Osteocyte (in vitro differentiated cells): Measurements from ENCODE around the gene MPV17. TPM values are rescaled to one million over a fixed set of nuclear protein-coding genes. Genes with fewer than 3 reads are reported as not detected.

Source experiments
- DNase-seq: peaks from one replicate; pipeline ENCODE4 v3.0.0; 2021; ENCODE audit warnings: mixed read lengths; ENCODE audit not compliant: unreplicated experiment; ENCODE audit errors: extremely low spot score
- H3K27ac Mint-ChIP-seq: one replicate; pipeline ENCODE4 v1.8.0; 2021; ENCODE audit warnings: mild to moderate bottlenecking, mixed read lengths; ENCODE audit not compliant: unreplicated experiment
- H3K27me3 Mint-ChIP-seq: one replicate; pipeline ENCODE4 v1.8.0; 2021; ENCODE audit warnings: mixed read lengths; ENCODE audit not compliant: unreplicated experiment
- H3K36me3 Mint-ChIP-seq: one replicate; pipeline ENCODE4 v1.8.0; 2021; ENCODE audit warnings: mixed read lengths; ENCODE audit not compliant: unreplicated experiment
- H3K4me1 Mint-ChIP-seq: one replicate; pipeline ENCODE4 v1.8.0; 2021; ENCODE audit warnings: mixed read lengths; ENCODE audit not compliant: unreplicated experiment
- H3K4me3 Mint-ChIP-seq: one replicate; pipeline ENCODE4 v1.8.0; 2021; ENCODE audit warnings: mild to moderate bottlenecking, moderate library complexity, mixed read lengths; ENCODE audit not compliant: unreplicated experiment
- H3K9me3 Mint-ChIP-seq: one replicate; pipeline ENCODE4 v1.8.0; 2021; ENCODE audit warnings: mixed read lengths; ENCODE audit not compliant: unreplicated experiment
- CTCF ChIP-seq: fragments of 200-600 bp; sonication (generic); IDR thresholded peaks from 2 replicates; pipeline ENCODE4 v1.5.0; 2021; ENCODE audit warnings: antibody characterized with exemption, mild to moderate bottlenecking, moderate library complexity
- total RNA-seq: library from RNA; stranded (reverse); gene quantifications from 2 replicates; pipeline ENCODE4 v1.2.1, GENCODE V29; 2021

The MPV17 gene
- total RNA-seq, 1 donor from 2014 or later = 76.0 TPM

DNA sequence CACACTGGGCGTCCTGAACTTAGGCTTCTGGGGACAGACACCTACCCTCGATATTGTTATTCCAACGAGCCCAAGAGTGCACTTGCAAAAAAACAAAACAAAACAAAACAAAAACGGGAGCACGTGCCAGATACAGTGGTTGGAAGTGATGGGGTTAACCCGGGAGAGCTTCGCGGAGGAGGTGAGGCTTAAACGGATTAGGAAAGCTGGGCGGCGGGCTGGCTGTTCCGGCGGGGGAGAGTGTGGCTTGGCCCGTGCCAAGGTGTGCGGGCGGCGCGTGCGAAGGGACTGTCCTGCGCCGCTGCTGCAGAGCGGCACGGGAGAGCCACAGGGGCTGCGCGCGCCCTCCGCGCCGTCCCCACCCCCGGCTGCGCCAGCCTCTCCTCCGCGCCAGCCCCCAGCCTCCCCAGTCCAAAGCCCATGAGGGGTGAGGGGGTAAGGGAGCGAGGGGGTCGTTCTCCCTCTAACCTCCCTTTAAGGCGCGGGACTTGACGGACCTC is 58.6 kb downstream of the MPV17 start:
- Mint-ChIP-seq H3K4me1 (peaks cover 25% of the 10 kb centered on the region), H3K36me3 (no peaks in the 10 kb centered on the region), H3K27ac (no peak overlapping the region), H3K27me3 (peaks cover 42% of the 10 kb centered on the region), H3K4me3 (peak overlapping the region; percentile 75), H3K9me3 (no peaks in the 10 kb centered on the region)
- no peak for DNase-seq
- no peak for TF ChIP-seq CTCF

DNA sequence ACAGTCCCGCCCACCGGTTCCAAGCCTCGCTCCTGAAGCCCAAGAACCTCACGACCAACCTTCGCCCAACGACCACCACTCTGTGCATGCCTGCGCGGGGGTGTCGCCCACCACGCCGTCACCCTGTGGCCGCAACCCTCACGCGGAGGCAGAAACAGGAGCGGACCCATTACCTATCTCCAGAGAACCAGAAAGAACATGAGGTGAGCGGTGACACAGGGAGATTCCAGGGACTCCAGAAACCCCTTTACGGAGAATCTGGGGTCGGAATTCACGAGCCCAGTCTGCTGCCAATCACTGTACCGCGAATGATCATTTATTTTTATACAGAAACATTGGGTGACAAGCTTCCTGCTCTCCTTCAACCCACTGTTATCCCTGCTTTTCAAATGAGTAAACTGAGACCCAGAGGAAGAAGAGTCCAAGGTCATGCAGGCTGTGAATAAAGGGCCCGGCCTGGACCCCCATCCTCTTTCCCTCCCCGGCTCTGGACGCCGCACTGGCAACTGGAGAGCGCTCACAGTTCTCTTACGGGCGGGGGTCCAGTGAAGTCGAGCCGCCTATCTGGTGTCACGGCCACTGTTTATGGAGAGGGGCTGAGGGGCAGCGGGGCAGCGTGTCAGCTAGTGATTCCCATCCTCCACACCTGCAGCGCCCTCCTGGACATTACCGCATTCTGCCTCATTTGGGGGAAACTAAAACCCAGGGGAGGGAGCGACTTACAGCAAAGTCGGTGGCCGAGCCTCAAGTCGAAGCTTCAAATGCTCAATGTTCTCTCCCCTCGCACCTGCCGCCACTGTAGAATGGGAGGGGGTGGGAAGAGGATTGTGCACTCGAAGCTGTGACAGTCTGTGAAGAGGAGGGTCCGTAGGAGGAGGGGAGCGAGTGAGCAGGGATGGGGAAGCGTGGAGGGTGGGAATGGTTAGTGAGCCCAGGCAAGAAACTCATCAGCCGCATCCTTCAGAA is 59.3 kb downstream of the MPV17 start:
- H3K9me3 Mint-ChIP-seq = no peaks in the 10 kb centered on the region
- H3K4me3 Mint-ChIP-seq = peak overlapping the region; percentile 75
- H3K27ac Mint-ChIP-seq = no peak overlapping the region
- DNase-seq = no peak
- H3K4me1 Mint-ChIP-seq = peaks cover 25% of the 10 kb centered on the region
- H3K27me3 Mint-ChIP-seq = peaks cover 47% of the 10 kb centered on the region
- H3K36me3 Mint-ChIP-seq = no peaks in the 10 kb centered on the region
- no peak for TF ChIP-seq CTCF

DNA sequence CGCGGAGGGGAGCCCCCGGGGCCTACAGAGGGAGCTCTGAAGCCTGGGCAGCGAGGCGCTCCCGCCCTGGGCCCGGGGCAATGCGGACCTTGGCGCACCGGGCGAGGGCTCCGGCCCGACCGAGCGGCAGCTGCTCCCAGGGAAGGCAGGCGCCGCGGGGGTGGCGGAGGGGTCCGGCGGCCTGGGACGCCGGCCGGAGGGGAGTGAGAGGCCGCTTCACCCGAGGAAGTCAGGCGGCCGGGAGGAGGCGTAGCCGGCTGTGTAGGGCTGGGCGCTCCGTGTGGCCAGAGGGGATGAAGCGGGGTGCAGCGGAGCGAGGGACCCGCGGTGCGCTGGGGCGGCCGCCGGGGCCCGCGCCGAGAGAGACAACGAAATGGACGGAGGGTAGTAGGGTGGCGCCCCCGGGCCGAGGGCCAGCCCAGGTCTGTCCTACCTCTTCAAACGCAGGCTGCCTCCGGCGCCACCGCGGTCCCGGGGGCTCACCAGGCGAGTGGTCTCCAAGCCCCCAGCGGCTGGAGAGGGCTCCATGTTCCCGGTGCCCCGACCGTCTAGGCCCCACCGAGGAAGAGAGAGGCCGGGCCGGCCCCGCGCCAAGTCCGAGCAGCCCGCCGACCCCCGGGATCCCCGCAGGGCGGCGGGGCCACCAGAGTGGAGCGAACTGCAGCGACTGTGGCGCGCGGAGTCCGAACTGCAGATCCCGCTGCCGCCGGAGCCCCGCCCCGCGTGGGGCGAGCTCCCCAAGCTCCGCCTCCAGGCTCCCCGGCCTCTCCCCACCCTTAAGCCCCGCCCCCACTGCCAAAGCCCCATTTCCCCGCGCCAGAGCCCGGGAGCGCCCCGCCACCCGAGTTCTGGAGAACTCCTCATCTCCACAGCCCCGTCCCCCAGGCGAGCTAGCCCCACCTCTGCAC is 60.3 kb downstream of the MPV17 start, which contains the start of gene SLC30A3:
SLC30A3 (minus strand) TSS at position 669 of the 908 bp plus-strand sequence; CDS start at position 528, 141 bp downstream.
- DNase-seq = no peak
- peak within 1 kb of the TSS; percentile 75 for H3K4me3 Mint-ChIP-seq

GRCh38 chr2:27261926-27262298 is 61.0 kb downstream of the MPV17 start:
- Mint-ChIP-seq H3K9me3 (no peaks in the 10 kb centered on the region), H3K27me3 (peaks cover 56% of the 10 kb centered on the region), H3K27ac (no peak overlapping the region), H3K4me3 (peak overlapping the region; percentile 18), H3K36me3 (no peaks in the 10 kb centered on the region), H3K4me1 (peaks cover 25% of the 10 kb centered on the region)
- no peak for DNase-seq
- TF ChIP-seq CTCF = no peak

More for the DNA sequence above, 60.3 kb downstream of the MPV17 start, which contains the start of gene SLC30A3:
- Mint-ChIP-seq H3K9me3 (no peaks in the 10 kb centered on the region), H3K27ac (no peak within 1 kb of the TSS), H3K4me1 (peaks cover 25% of the 10 kb centered on the region), H3K36me3 (no peaks in the 10 kb centered on the region), H3K27me3 (peaks cover 53% of the 10 kb centered on the region)
- peak; percentile 7 for TF ChIP-seq CTCF
